ENCODE measurements around the gene SLC25A42. TPM values are rescaled to one million over a fixed set of nuclear protein-coding genes. Genes with fewer than 3 reads are reported as not detected.

SLC25A42 gene
- total and polyA plus RNA-seq, 2 of the 13 experiments (the other 11 are each of a cell fraction or from before 2014, with no cell fraction given), result 12.8 to 18.3 TPM

GRCh38 chr19:19096641-19097627 is 33.1 kb downstream of the SLC25A42 start (continued):
- TF ChIP-seq, protein P1, sequence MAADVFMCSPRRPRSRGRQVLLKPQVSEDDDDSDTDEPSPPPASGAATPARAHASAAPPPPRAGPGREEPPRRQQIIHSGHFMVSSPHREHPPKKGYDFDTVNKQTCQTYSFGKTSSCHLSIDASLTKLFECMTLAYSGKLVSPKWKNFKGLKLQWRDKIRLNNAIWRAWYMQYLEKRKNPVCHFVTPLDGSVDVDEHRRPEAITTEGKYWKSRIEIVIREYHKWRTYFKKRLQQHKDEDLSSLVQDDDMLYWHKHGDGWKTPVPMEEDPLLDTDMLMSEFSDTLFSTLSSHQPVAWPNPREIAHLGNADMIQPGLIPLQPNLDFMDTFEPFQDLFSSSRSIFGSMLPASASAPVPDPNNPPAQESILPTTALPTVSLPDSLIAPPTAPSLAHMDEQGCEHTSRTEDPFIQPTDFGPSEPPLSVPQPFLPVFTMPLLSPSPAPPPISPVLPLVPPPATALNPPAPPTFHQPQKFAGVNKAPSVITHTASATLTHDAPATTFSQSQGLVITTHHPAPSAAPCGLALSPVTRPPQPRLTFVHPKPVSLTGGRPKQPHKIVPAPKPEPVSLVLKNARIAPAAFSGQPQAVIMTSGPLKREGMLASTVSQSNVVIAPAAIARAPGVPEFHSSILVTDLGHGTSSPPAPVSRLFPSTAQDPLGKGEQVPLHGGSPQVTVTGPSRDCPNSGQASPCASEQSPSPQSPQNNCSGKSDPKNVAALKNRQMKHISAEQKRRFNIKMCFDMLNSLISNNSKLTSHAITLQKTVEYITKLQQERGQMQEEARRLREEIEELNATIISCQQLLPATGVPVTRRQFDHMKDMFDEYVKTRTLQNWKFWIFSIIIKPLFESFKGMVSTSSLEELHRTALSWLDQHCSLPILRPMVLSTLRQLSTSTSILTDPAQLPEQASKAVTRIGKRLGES (CRISPR knock-in tag; IDR thresholded peaks at IDR 0.05; ENCODE audit: borderline replicate concordance), result peak; percentile 97
- TF ChIP-seq ETV6 (CRISPR knock-in tag; conservative IDR thresholded peaks at IDR 0.05) (0 out of 2 replicates have a peak, but pooled peaks have one; percentile 30), ADNP (CRISPR knock-in tag; IDR thresholded peaks at IDR 0.05) (no peak), PRMT3 (CRISPR knock-in tag; IDR thresholded peaks at IDR 0.05; ENCODE audit: borderline replicate concordance, low read depth) (no peak; the same call in 1 of the 2 replicates), IRX3 (CRISPR knock-in tag; IDR thresholded peaks at IDR 0.05; ENCODE audit: borderline replicate concordance, low read depth) (peak; percentile 70; the same call in 1 of the 2 replicates), DNMT1 (CRISPR knock-in tag; IDR thresholded peaks at IDR 0.05) (0 out of 2 replicates have a peak, but pooled peaks have one; percentile 86), ZFP36 (IDR thresholded peaks at IDR 0.05; ENCODE audit: borderline replicate concordance, low read depth, low read length, partially characterized antibody) (no peak), ZNF256 (CRISPR knock-in tag; conservative IDR thresholded peaks at IDR 0.05) (peak; percentile 66), LCORL (IDR thresholded peaks at IDR 0.05) (no peak), LCORL (CRISPR knock-in tag; IDR thresholded peaks at IDR 0.05) (peak; percentile 98), JUNB (CRISPR knock-in tag; IDR thresholded peaks at IDR 0.05; ENCODE audit: borderline replicate concordance) (0 out of 2 replicates have a peak, but pooled peaks have one; percentile 48), ZNF577 (CRISPR knock-in tag; IDR thresholded peaks at IDR 0.05; ENCODE audit: borderline replicate concordance, low read depth) (no peak), GATAD2A (CRISPR knock-in tag; IDR thresholded peaks at IDR 0.05) (peak; percentile 98), ZNF441 (CRISPR knock-in tag; IDR thresholded peaks at IDR 0.05; ENCODE audit: borderline replicate concordance) (no peak; the same call in 1 of the 2 replicates), FOXC1 (CRISPR knock-in tag; IDR thresholded peaks at IDR 0.05; ENCODE audit: borderline replicate concordance) (peak; percentile 86), ZNF746 (CRISPR knock-in tag; IDR thresholded peaks at IDR 0.05) (peak; percentile 95), MTA3 (CRISPR knock-in tag; IDR thresholded peaks at IDR 0.05) (no peak), DZIP1 (CRISPR knock-in tag; IDR thresholded peaks at IDR 0.05) (no peak), ZNF83 (CRISPR knock-in tag; IDR thresholded peaks at IDR 0.05; ENCODE audit: borderline replicate concordance) (no peak)
- TF ChIP-seq, protein P2, sequence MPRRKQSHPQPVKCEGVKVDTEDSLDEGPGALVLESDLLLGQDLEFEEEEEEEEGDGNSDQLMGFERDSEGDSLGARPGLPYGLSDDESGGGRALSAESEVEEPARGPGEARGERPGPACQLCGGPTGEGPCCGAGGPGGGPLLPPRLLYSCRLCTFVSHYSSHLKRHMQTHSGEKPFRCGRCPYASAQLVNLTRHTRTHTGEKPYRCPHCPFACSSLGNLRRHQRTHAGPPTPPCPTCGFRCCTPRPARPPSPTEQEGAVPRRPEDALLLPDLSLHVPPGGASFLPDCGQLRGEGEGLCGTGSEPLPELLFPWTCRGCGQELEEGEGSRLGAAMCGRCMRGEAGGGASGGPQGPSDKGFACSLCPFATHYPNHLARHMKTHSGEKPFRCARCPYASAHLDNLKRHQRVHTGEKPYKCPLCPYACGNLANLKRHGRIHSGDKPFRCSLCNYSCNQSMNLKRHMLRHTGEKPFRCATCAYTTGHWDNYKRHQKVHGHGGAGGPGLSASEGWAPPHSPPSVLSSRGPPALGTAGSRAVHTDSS (CRISPR knock-in tag; conservative IDR thresholded peaks at IDR 0.05), result no peak

Data from HepG2 (cell line).